LNCAP (cell line): ENCODE measurements around the gene TAL2.

Experiments used
- CTCF ChIP-seq: fragments of 450-650 bp; IDR thresholded peaks from 2 replicates; pipeline ENCODE4 v1.5.1; 2017; ENCODE audit warnings: mild to moderate bottlenecking

TAL2 gene

GRCh38 chr9:105661011-105661410 is 1.2 kb upstream of the TAL2 start:
- no peak for TF ChIP-seq CTCF

GRCh38 chr9:105663914-105664313 is 1.7 kb downstream of the TAL2 start:
- no peak for TF ChIP-seq CTCF

- no peak for TF ChIP-seq CTCF
These were observed 5.6 kb downstream of the TAL2 start for GRCh38 chr9:105667867-105668266.

- no peak for TF ChIP-seq CTCF
These were observed 8.1 kb downstream of the TAL2 start for GRCh38 chr9:105670315-105670714.

- no peak for TF ChIP-seq CTCF
These were observed 8.5 kb downstream of the TAL2 start for GRCh38 chr9:105670775-105671174.

GRCh38 chr9:105672711-105673234 is 10.5 kb downstream of the TAL2 start:
- no peak for TF ChIP-seq CTCF

GRCh38 chr9:105673850-105674387 is 11.7 kb downstream of the TAL2 start:
- TF ChIP-seq CTCF, result no peak
